ENCODE data around the gene PRKAR2A.
A peak's percentile ranks its signal among the peaks of the same experiment; 100 is the strongest.

The PRKAR2A gene

GRCh38 chr3:48847504-48848423 lies at the start of gene PRKAR2A:
TSS of gene PRKAR2A (minus strand) at chr3:48847874. CDS start at chr3:48847596, 278 bp downstream.
- peak; percentile 95 for DNase-seq

GRCh38 chr3:48896936-48897335 lies 49.3 kb upstream of the PRKAR2A start:
- DNase-seq = no peak

DNA sequence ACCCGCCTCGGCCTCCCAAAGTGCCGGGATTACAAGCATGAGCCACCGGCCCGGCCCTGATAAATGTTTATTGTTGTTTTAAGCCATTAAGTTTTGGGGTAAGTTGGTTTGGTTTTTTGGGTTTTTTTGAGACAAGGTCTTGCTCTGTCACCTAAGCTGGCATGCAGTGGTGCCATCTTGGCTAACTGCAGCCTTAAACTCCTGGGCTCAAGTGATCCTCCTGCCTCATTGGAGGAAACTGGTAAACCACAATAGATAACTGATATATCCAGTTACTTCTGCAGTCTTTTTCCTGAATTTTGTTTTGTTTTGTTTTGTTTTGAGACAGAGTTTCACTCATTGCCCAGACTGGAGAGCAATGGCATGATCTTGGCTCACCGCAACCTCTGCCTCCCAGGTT lies 46.8 kb upstream of the PRKAR2A start:
- DNase-seq = no peak

DNA sequence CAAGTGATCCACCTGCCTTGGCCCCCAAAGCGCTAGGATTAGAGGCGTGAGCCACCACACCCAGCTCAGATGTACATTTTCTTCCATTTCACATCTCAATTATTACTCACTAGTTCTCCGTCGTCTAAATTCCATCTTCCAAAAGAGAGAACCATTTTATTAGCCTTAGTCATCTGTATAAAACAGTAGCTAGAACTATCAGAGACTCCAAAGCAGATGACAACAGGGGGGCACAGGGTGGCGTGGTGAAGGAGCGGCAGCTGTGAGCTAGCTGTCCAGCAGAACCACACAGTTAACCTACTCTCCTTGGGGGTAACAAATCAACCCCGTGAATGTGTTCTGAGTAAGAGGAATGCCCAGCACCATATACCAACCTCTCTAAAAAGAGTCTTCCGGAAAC lies 43.9 kb upstream of the PRKAR2A start:
- DNase-seq = no peak

- DNase-seq = no peak
These were observed 38.1 kb upstream of the PRKAR2A start for GRCh38 chr3:48885753-48886152.

GRCh38 chr3:48881652-48882114 lies 34.0 kb upstream of the PRKAR2A start:
- DNase-seq = no peak

- no peak for DNase-seq
These were observed 33.3 kb upstream of the PRKAR2A start for GRCh38 chr3:48881006-48881405.

DNA sequence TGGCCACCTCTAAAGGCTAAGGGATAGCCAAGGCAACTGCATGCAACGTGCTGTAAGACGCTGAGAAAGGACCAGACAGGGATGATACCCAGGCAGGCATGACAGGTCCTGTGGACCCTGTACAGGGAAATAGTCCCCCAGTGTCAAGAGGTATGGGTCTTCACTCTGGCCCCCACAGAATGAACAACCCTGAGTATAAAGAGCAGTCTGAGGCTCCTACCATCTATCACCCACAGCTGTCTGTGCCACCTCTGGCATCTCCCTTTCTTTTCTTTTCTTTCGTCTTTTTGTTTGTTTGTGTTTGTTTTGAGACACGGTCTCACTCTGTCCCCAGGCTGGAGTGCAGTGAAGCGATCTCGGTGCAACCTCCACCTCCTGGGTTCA lies 32.3 kb upstream of the PRKAR2A start:
- no peak for DNase-seq

DNA sequence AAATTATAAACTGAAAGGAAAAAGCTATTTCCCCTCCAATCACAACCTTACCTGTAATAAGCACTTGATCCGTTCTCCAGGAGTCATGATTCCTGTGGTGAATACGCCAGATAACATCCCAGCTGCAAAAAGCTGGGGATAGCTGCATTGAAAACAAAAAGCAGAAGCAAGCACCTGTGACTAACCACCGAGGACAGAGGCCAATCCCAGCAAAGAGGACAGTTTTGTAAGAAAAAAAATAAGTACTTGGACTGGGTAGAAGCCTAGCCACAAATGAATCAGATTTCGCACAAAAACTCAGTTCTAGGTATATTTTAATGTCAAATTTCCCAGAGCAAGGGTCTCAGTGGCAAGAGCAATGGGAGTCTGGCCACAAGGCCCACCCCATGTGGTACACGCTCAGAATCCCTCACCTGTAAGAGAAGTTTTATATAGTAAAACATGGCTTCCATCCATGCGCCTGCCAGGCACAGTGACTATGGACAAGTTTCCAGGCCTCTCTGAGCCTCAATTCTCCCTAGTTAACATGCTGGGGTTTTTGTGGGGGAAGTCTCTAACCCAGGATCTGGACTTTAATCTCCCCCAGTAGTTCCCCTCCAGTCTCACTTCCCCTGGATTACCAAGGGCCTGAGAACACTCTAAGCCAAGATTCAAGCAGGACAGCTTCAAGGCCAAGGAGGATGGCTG lies 31.8 kb upstream of the PRKAR2A start:
- no peak for DNase-seq

GRCh38 chr3:48877671-48878070 lies 30.0 kb upstream of the PRKAR2A start:
- no peak for DNase-seq

DNA sequence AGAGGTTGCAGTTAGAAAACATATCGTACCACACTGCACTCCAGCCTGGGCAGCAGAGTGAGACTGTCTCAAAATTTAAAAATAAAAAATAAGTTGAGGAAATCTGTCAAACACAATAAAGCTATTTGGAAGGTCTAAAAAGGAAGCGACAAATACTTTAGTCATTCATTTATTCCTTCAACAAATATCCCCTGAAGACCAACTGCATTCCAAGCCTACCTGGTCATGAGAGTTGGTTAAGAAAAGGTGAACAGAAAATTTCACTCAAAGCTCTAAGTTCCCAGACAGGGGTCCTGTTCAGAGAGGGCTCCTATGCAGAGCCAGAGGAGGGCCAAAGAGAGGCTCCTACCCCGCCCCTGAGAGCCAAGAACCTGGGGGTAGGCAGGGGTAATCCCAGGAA lies 15.4 kb upstream of the PRKAR2A start:
- no peak for DNase-seq

- no peak for DNase-seq
These were observed 11.5 kb upstream of the PRKAR2A start for GRCh38 chr3:48859206-48859605.

- no peak for DNase-seq
These were observed 11.0 kb upstream of the PRKAR2A start for GRCh38 chr3:48858709-48859108.

DNA sequence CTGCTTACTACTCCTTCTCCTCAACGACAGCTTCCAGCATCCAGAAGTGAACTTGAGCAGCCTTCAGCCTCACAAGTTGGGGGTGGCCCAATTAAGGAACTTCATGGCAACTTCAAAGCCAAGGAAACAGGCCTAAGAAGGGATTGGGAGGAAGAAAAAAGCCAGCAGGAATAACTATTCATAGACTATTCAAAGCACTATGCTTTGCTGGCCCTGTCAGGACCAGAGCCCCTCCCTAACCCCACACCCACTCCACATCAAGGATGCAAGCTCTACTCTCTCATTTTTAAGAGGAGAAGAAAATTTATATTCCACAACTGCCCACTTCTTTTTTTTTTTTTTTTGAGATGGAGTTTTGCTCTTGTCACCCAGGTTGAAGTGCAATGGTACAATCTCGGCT lies 10.0 kb upstream of the PRKAR2A start:
- DNase-seq = no peak

DNA sequence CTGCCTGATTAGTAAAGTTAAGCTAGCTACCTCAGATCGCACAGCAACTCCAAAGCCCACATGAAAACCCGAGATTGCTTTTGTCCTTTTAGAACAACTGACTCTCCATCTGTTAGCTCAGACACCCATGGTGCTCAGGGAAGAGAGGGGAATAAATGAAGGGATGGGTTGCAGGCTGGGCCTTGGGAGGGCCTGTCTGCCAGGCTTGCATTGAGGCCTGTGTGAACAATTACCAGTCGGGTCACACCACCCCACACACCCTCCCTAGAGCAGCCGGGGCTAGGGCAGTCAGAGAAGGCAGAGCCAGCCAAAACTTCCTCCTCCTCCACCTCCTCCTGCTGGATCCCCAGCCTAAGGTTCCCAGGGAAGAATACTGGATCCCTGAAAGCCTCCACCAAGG lies 8.8 kb upstream of the PRKAR2A start:
- DNase-seq = no peak

DNA sequence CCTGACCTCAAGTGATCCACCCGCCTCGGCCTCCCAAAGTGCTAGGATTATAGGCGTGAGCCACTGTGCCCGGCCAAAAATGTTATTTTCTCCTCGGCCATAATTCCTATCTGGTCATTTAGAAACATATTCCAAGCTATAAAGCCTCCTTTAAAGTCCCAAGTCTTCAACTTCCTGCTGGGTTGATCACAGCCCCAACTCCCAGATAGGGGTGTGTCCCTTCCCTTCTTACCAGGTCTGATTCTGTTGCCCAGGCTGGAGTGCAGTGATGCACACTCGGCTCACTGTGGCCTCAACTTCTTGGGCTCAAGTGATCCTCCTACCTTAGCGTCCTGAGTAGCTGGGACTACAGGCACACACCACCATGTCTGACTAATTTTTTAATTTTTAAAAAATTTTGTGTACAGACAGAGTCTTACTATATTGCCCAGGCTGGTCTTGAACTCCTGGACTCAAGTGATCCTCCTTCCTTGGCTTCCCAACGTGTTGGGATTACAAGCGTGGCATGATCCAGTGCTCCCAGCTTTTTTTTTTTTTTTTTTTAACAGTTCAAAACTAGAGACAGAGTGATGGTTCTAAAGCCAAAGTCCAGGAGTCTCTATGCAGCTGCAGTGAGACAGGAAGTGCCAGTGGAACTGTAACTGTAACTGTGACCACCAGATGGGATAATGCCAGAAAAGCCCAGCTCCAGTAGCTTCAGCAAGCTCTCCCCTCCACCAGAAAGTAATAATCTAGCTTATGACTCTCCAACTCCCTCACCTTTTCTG lies 8.2 kb upstream of the PRKAR2A start:
- DNase-seq = no peak

- DNase-seq = no peak
These were observed 4.5 kb upstream of the PRKAR2A start for GRCh38 chr3:48852151-48852550.

- DNase-seq = peak; percentile 69
These were observed 3.7 kb upstream of the PRKAR2A start for GRCh38 chr3:48851407-48851806.

DNA sequence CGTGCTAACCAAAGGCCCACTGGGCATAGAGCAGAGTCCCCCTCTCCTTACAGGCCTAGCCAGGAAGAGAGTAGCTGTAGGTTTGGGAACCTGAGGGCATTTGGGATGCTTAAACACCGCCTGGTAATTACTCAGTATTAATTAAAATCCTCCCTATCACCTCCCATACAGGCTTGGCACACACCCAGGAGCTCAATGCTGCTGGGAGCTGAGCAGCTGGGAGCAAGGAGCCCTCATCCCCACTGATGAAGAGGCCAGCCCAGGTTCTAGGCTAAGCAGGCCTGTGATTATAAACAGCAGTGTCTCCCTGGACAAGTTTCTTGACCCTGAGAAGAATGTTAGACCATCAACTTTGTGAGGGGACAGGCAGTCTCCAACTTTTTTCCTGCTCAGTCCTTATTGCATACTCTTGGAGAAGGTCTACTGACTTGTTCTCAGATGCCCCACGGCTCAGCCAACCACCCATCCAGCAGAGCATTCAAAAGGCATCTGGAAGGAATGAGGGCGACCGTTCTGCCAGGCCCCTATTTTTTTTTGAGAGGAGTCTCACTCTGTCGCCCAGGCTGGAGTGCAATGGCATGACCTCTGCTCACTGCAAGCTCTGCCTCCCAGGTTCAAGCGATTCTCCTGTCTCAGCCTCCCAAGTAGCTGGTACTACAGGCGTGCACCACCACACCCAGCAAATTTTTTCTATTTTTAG lies 1.3 kb upstream of the PRKAR2A start:
- no peak for DNase-seq

DNA sequence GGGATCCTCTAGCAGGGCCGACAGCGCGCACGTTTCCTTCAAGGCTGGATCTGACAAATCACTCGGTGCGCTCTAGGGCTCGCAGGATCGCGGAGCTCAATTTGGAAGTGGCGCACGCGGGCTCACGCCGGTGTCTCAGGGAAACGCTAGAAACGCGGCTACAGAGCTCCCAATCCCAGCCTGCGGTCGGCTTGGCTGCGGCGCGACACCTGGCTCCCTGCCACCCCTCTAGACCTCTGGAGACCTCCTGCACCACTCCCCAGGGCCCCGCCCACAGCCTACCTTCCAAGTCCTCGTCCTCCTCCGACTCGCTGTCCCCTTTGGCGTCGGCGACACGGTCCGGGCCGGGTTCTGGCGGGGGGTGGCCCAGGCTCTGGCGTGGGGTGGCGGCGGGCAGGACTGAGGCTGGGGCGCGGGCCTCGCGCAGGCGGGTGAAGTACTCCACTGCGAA lies 596 bp downstream of the PRKAR2A start:
- peak; percentile 76 for DNase-seq

- DNase-seq = peak; percentile 35
These were observed 2.5 kb downstream of the PRKAR2A start for GRCh38 chr3:48845170-48845569.

- DNase-seq = no peak
These were observed 10.5 kb downstream of the PRKAR2A start for GRCh38 chr3:48837163-48837562.
